NCI-H2081 treated with DMSO at 0.1 percent for 48 hours (cell line): Measurements from ENCODE around the gene DYNLT1.
"Not testable (repeated sequence)": the region's sequence is repeated elsewhere in the genome, so short reads cannot be mapped to it uniquely, and the experiment has no call there.

Experiments used
- DNase-seq: peaks from one replicate; lab custom pipeline; 2025; lab: John Stamatoyannopoulos, UW

DYNLT1 gene

GRCh38 chr6:158621694-158622544 is 22.6 kb downstream of the DYNLT1 start:
- no peak for DNase-seq

GRCh38 chr6:158620963-158621693 is 23.4 kb downstream of the DYNLT1 start:
- no peak for DNase-seq

GRCh38 chr6:158619922-158620801 is 24.4 kb downstream of the DYNLT1 start:
- DNase-seq, result no peak

- not testable (repeated sequence) for DNase-seq
Measured at GRCh38 chr6:158618289-158618688, 26.3 kb downstream of the DYNLT1 start.

GRCh38 chr6:158614606-158615005 is 29.9 kb downstream of the DYNLT1 start:
- not testable (repeated sequence) for DNase-seq

- DNase-seq, result no peak
Measured at GRCh38 chr6:158611541-158612370, 32.8 kb downstream of the DYNLT1 start.

- DNase-seq, result no peak
Measured at GRCh38 chr6:158611039-158611438, 33.5 kb downstream of the DYNLT1 start.

- DNase-seq, result no peak
Measured at GRCh38 chr6:158610319-158610968, 34.1 kb downstream of the DYNLT1 start.

- DNase-seq, result no peak
Measured at GRCh38 chr6:158609455-158610155, 34.9 kb downstream of the DYNLT1 start.

GRCh38 chr6:158608221-158608620 is 36.3 kb downstream of the DYNLT1 start:
- no peak for DNase-seq

- DNase-seq, result no peak
Measured at GRCh38 chr6:158607411-158608170, 37.0 kb downstream of the DYNLT1 start.

- no peak for DNase-seq
Measured at GRCh38 chr6:158606935-158607334, 37.6 kb downstream of the DYNLT1 start.

- DNase-seq, result not testable (repeated sequence)
Measured at GRCh38 chr6:158606011-158606410, 38.5 kb downstream of the DYNLT1 start.

GRCh38 chr6:158605266-158605878 is 39.2 kb downstream of the DYNLT1 start:
- no peak for DNase-seq

GRCh38 chr6:158604048-158604406 is 40.5 kb downstream of the DYNLT1 start:
- DNase-seq, result no peak

- no peak for DNase-seq
Measured at GRCh38 chr6:158603261-158604047, 41.1 kb downstream of the DYNLT1 start.

- no peak for DNase-seq
Measured at GRCh38 chr6:158599635-158600034, 44.9 kb downstream of the DYNLT1 start.

- no peak for DNase-seq
Measured at GRCh38 chr6:158597565-158597964, 47.0 kb downstream of the DYNLT1 start.
